K562 (cell line): Measurements from ENCODE around the gene TMPRSS9. TPM values are rescaled to one million over a fixed set of nuclear protein-coding genes. Genes with fewer than 3 reads are reported as not detected.
A peak's percentile ranks its signal among the peaks of the same experiment; 100 is the strongest.

Source experiments
- C11orf30 ChIP-seq: fragments of 450-650 bp; IDR thresholded peaks from 2 replicates; pipeline ENCODE4 v1.6.1; 2016; ENCODE audit warnings: low read depth, mild to moderate bottlenecking
- CC2D1A ChIP-seq: fragments of 450-650 bp; IDR thresholded peaks from 2 replicates; pipeline ENCODE4 v1.6.1; 2017; ENCODE audit warnings: mild to moderate bottlenecking
- EP300 ChIP-seq: IDR thresholded peaks from 2 replicates; pipeline ENCODE4 v1.6.1; 2012; ENCODE audit warnings: low read length, improper control_type of control experiment
- HIVEP1 ChIP-seq: fragments of 250-450 bp; sonication (Bioruptor Pico); IDR thresholded peaks from 2 replicates; pipeline ENCODE4 v1.4.0; 2020; ENCODE audit warnings: mild to moderate bottlenecking
- KDM4B ChIP-seq, 2 experiments: fragments of 450-650 bp in 1 of 2; sonication (generic) in 1 of 2; IDR thresholded peaks; 2 replicates each; pipeline ENCODE4 v1.6.1; 2016 to 2017; ENCODE audit warnings: borderline replicate concordance in 2 of 2, antibody characterized with exemption in 1 of 2, low read depth in 1 of 2, mild to moderate bottlenecking in 1 of 2
- KDM5B ChIP-seq: fragments of 200-600 bp; sonication (generic); IDR thresholded peaks from 2 replicates; pipeline ENCODE4 v1.6.1; 2012; ENCODE audit warnings: low read depth, mild to moderate bottlenecking, moderate library complexity, low read length, control low read depth, inconsistent platforms; ENCODE audit not compliant: insufficient replicate concordance
- MEIS2 ChIP-seq: fragments of 450-650 bp; IDR thresholded peaks from 2 replicates; pipeline ENCODE4 v1.6.1; 2014; ENCODE audit warnings: mild to moderate bottlenecking; ENCODE audit not compliant: partially characterized antibody
- TBP ChIP-seq: optimal IDR thresholded peaks from 2 replicates; pipeline ENCODE3; 2011; ENCODE audit warnings: low read depth, low read length, improper control_type of control experiment
- ZBED1 ChIP-seq: IDR thresholded peaks from 2 replicates; pipeline ENCODE4 v1.6.1; 2014
- ZNF263 ChIP-seq: sonication (generic); formaldehyde crosslinking; IDR thresholded peaks from 2 replicates; pipeline ENCODE4 v1.8.0; 2022; ENCODE audit warnings: mild to moderate bottlenecking, missing genetic modification reagents, borderline replicate concordance
- ZNF551 ChIP-seq: fragments of 250-450 bp; sonication (Bioruptor Pico); IDR thresholded peaks from 2 replicates; pipeline ENCODE4 v1.5.0; 2021; ENCODE audit warnings: mild to moderate bottlenecking, moderate library complexity
- polyA plus RNA-seq, 8 experiments: library from polyadenylated mRNA; depleted of rRNA in 4 of 8; stranded (reverse) in 5 of 8; unstranded in 3 of 8; fragments of >200 nt; fragmentation: Nextera tagmentation in 2 of 8; fragmentation: Illumina TruSeq in 1 of 8; extraction: Ambion mirVana in 2 of 8; extraction: Trizol in 1 of 8; gene quantifications; 2 replicates each; pipeline versions ENCODE4 v1.2.1 to v1.2.3, GENCODE V29; 2011 to 2014; ENCODE audit warnings: inconsistent platforms in 1 of 8, missing spikeins in 1 of 8
- total RNA-seq, 7 experiments: library from RNA; depleted of rRNA in 6 of 7; stranded (reverse); fragments of >200 nt in 6 of 7; fragmentation: Illumina TruSeq in 2 of 7; extraction: Trizol in 2 of 7; gene quantifications; 2 replicates each; pipeline versions ENCODE4 v1.2.1 to v1.2.3, GENCODE V29; 2011 to 2021; ENCODE audit warnings: low replicate concordance in 1 of 7
- TF ChIP-seq, protein P1 (sequence below): fragments of 450-650 bp; IDR thresholded peaks from 2 replicates; pipeline ENCODE4 v1.6.1; 2016; ENCODE audit warnings: missing biosample characterization, missing genetic modification characterization
- TF ChIP-seq, protein P2 (sequence below), 2 experiments: fragments of 450-650 bp in 1 of 2; sonication (generic) in 1 of 2; formaldehyde crosslinking in 1 of 2; IDR thresholded peaks; 2 replicates each; pipeline versions ENCODE4 v1.7.1 to v1.9.0; 2016 to 2022; ENCODE audit warnings: inconsistent platforms in 1 of 2, mild to moderate bottlenecking in 1 of 2, missing genetic modification reagents in 1 of 2
- TF ChIP-seq, protein P3 (sequence below): fragments of 450-650 bp; formaldehyde crosslinking; IDR thresholded peaks from 2 replicates; pipeline ENCODE4 v1.4.0; 2022; ENCODE audit warnings: mild to moderate bottlenecking, moderate library complexity
- TF ChIP-seq, protein P4 (sequence below): sonication (generic); IDR thresholded peaks from 2 replicates; pipeline ENCODE4 v1.6.1; 2016

TMPRSS9 gene
- total and polyA plus RNA-seq, 9 of the 15 experiments (the other 6 are each of a cell fraction or from before 2014, with no cell fraction given) = 0.01 to 0.03 TPM; not detected in 7

DNA sequence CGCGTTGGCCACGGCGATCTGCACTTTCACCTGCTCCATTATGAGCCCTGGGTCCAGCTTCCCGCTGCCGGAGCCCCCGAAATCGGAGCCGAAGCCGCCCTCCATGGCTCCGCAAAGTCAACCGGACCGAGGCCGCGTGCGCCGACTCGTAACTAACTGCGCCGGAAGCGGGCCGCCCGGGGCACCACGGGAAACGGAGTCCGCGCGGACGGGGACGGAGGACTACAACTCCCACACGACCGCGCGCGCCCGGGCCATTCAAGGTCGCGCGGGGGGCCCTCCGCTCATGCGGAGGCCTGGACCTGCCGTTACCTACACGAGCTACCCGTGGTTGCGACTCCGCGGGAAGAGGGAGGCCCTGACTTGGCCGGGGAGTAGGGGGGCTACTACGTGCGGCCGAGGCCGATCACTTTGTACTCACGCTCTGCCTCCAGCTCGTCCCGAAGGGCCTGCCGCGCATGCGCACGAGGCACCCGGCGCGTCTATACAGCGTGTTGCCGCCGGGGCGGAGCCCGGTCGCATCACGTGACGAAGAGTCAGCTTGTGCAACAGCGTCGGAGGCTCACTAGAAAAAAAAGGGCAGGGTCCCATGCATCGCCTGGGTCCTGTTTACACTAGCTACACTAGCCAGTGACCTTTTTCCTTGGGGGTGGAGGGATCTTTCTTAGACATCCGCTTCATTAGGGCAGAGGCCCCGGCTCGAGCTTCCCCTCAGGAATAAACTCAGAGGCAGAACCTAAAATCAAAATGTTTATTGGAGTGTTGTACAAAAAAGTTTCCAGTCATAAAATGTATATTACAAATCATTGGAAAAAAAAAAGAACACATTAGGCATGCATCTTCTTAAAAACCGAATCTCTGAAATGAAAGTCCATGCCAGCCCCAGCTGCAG lies 67.6 kb downstream of the TMPRSS9 start, which contains the start of gene TIMM13 (continued):
- TF ChIP-seq, protein P1, sequence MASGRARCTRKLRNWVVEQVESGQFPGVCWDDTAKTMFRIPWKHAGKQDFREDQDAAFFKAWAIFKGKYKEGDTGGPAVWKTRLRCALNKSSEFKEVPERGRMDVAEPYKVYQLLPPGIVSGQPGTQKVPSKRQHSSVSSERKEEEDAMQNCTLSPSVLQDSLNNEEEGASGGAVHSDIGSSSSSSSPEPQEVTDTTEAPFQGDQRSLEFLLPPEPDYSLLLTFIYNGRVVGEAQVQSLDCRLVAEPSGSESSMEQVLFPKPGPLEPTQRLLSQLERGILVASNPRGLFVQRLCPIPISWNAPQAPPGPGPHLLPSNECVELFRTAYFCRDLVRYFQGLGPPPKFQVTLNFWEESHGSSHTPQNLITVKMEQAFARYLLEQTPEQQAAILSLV (tag) = peak; percentile 29; the same call in 1 of the 2 replicates
- TF ChIP-seq KDM5B (peak; percentile 55), MEIS2 (peak; percentile 92), ZNF551 (CRISPR knock-in tag) (no peak), CC2D1A (no peak), KDM4B (IDR thresholded peaks at IDR 0.05; ENCODE audit: borderline replicate concordance in 2 of 2, low read depth in 1 of 2) (peak in 1 of 2 experiments; percentile 60; a peak in 1 of 4 replicates), EP300 (no peak), C11orf30 (peak; percentile 91), ZNF263 (CRISPR knock-in tag) (no peak), HIVEP1 (0 out of 2 replicates have a peak, but pooled peaks have one; percentile 67), ZBED1 (0 out of 2 replicates have a peak, but pooled peaks have one; percentile 59), TBP (peak; percentile 66)
- TF ChIP-seq, protein P2, sequence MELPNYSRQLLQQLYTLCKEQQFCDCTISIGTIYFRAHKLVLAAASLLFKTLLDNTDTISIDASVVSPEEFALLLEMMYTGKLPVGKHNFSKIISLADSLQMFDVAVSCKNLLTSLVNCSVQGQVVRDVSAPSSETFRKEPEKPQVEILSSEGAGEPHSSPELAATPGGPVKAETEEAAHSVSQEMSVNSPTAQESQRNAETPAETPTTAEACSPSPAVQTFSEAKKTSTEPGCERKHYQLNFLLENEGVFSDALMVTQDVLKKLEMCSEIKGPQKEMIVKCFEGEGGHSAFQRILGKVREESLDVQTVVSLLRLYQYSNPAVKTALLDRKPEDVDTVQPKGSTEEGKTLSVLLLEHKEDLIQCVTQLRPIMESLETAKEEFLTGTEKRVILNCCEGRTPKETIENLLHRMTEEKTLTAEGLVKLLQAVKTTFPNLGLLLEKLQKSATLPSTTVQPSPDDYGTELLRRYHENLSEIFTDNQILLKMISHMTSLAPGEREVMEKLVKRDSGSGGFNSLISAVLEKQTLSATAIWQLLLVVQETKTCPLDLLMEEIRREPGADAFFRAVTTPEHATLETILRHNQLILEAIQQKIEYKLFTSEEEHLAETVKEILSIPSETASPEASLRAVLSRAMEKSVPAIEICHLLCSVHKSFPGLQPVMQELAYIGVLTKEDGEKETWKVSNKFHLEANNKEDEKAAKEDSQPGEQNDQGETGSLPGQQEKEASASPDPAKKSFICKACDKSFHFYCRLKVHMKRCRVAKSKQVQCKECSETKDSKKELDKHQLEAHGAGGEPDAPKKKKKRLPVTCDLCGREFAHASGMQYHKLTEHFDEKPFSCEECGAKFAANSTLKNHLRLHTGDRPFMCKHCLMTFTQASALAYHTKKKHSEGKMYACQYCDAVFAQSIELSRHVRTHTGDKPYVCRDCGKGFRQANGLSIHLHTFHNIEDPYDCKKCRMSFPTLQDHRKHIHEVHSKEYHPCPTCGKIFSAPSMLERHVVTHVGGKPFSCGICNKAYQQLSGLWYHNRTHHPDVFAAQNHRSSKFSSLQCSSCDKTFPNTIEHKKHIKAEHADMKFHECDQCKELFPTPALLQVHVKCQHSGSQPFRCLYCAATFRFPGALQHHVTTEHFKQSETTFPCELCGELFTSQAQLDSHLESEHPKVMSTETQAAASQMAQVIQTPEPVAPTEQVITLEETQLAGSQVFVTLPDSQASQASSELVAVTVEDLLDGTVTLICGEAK (IDR thresholded peaks at IDR 0.05) = peak; percentile 91
- TF ChIP-seq, protein P2 (CRISPR knock-in tag; IDR thresholded peaks at IDR 0.05) = no peak
- TF ChIP-seq, protein P3, sequence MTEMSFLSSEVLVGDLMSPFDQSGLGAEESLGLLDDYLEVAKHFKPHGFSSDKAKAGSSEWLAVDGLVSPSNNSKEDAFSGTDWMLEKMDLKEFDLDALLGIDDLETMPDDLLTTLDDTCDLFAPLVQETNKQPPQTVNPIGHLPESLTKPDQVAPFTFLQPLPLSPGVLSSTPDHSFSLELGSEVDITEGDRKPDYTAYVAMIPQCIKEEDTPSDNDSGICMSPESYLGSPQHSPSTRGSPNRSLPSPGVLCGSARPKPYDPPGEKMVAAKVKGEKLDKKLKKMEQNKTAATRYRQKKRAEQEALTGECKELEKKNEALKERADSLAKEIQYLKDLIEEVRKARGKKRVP (CRISPR knock-in tag) = peak; percentile 55; the same call in 1 of the 2 replicates
- TF ChIP-seq, protein P4, sequence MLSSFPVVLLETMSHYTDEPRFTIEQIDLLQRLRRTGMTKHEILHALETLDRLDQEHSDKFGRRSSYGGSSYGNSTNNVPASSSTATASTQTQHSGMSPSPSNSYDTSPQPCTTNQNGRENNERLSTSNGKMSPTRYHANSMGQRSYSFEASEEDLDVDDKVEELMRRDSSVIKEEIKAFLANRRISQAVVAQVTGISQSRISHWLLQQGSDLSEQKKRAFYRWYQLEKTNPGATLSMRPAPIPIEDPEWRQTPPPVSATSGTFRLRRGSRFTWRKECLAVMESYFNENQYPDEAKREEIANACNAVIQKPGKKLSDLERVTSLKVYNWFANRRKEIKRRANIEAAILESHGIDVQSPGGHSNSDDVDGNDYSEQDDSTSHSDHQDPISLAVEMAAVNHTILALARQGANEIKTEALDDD = no peak
